ENCODE measurements around the gene NT5DC2.

The NT5DC2 gene

DNA sequence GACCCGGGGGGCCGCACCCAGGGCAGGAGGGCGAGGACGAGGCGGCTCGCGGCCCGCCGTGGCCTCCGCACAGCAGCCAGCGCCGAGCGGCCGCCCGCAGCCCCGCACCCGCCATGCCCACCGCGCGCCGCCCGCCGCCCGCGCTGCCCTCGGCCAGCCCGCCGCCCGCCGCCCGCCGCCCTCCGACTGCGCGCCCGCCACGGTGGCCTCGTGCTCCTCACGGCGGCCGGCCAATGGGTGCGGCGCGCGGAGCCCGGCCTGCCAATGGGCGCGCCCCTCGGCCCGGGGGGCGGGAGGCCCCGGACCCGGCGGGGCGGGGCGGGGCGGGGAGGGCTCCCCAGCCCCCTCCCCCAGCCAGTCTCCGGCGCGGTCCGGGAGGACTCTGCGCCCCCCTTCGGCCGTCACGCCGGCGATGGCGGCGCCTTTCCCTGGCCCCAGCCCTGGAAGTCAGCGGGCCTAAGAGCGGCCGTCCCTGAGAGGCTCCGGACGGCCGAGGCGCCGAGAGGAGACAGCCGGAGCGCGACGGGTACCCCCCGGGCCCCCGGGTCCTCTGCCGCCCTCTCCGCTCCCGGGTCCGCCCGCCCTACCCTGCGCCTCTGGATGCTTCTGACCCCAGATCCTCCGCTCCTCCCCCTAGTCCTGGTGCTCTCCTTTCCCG lies at the start of gene NT5DC2:
TSS of gene NT5DC2 (minus strand) at position 235 of the 658 bp plus-strand sequence. CDS start at position 115, 120 bp downstream.
- DNase-seq, result no peak

DNA sequence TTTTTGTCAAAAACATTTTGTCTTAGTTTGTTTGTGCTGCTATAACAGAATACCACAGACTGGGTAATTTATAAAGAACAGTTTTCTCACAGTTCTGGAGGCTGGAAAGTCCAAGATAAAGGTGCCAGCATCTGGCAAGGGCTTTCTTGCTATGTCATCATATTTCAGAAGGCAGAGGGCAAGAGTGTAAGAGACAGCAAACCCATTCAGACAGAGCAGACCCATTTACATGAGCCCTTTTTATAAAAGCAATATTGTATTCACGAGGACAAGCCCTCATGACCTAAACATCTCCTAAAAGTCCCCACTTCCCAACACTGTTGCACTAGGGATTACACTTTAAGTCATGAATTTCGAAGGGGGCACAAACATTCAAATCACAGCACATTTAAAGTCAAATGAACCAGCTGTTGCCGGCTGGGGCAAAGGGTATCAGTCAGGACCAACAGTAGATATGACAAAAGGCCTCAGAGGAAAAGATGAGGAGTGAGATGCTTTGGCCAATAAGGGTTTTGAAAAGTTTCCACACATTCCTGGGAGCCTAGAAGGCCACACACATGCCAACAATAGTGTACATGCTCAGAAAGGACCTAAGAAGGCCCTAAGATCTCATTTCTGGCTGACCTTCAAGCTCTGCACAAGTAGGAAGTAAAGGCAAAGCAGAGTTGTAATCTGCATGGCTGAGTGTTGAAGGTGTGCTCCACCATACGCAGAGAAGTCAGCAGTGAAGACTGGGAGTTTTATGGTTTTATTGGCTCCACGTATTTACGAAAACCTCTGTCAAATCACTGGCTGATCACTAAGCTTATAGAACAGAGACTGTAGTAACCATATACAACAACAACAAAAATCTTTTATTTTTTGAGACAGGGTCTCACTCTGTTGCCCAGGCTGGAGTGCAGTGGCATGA lies 40.7 kb upstream of the NT5DC2 start:
- no peak for DNase-seq

GRCh38 chr3:52572221-52572620 lies 38.6 kb upstream of the NT5DC2 start:
- DNase-seq, result no peak

GRCh38 chr3:52570076-52570475 lies 36.4 kb upstream of the NT5DC2 start:
- no peak for DNase-seq

DNA sequence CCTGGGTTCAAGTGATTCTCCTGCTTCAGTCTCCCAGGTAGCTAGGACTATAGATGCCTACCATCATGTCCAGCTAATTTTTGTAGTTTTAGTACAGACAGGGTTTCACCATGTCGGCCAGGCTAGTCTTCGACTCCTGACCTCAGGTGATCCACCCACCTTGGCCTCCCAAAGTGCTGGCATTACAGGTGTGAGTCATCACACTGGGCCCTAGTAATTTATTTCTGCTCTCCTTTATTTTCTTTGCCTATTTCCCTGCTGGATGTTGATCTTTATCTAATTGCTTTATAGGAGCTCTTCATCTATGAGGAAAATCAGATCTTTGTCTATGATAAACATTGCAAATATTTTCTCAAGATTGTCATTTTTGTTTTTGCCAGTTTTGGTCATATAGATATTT lies 34.4 kb upstream of the NT5DC2 start:
- DNase-seq, result no peak

GRCh38 chr3:52563984-52564383 lies 30.3 kb upstream of the NT5DC2 start:
- no peak for DNase-seq

DNA sequence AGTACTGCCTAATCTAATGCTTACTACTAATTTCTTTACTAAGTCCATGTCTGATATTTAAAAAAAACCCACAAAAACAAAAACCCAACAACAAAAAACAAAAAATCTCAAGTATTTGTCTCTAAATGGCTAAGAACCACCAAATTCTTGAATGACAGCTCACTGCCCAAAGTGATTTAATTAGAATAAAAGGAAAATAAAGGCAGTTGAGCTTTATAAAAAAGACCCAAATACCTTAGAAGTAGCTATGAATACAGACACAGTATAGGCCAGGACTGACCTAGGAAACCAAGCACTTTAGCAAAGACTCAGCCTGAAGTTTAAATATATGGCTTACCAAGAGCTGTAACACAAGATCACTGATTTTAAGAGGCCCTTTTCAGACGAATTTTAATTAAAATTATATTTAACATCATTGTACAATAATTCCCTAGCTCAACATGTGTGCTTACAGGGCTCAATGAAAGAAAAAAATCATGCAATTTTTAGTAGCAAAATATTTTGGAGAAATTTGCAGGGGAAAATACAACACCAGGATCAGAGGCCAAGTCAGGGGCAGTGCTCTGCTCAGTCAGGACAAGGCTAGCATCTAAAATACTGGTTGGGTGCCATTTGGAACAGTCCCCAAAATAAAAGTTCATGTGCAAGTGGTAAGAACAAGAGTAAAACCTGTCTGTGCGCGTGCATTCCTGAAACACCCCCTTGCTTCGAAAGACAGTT lies 27.5 kb upstream of the NT5DC2 start:
- DNase-seq, result no peak

DNA sequence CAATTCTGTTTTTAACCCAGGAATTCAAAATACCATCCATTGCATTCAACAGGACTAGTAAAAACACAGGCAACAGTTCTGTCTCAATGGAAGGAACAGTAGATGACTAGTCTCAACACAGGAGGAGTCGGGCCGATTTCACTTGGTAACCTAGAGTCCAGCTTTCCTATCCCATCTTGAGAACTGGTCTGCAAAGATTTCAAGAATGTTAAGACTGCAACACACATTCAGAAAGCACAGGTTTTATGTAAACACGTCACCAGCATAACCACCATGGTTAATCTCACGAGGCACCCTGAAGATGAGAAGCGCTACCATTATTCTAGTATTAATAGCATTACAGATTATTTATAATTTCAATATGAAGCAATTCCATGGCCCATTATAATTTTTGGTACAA lies 24.8 kb upstream of the NT5DC2 start:
- DNase-seq, result no peak

DNA sequence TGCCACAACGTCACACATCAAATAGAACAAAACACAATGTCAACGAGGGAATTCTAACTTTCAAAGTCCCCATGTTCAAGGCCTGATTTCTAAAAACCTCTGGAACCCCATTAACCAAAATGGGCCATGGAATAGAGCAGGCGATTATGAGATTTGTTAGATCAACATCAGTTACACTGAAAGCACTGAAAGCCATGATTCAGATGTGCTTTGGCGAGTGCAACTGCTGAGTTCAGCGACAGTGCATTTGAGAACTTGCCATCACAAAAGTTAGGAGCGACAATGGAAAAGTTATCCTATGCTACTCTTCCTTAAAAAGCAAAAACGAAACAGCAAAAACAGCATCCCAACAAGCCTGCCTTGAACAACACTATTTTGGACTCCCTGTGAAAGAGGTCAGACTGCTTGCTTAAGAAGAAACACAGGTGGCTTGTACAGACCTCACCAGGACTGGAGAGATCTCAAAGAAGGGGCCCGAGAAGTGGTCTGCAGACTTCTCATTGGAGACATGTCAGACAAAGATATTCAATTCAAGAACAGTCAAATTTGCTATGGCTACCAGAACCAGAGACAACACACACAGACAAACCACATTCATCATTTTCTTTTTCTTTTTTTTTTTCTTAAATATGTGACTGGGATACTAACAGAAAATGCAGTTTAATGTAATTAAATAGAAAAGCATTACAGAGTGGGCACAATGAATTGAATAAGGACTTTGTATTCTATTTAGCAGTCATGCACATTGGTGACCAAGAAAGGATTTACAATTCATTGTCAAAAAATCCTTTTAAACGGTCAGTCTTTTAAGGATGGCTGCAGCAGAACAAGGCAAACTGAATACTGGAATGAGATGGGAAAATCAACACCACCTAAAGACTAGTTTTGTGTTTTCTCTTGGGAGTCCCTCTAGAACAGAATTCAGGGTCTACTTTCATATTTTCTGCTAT lies 23.6 kb upstream of the NT5DC2 start:
- no peak for DNase-seq

DNA sequence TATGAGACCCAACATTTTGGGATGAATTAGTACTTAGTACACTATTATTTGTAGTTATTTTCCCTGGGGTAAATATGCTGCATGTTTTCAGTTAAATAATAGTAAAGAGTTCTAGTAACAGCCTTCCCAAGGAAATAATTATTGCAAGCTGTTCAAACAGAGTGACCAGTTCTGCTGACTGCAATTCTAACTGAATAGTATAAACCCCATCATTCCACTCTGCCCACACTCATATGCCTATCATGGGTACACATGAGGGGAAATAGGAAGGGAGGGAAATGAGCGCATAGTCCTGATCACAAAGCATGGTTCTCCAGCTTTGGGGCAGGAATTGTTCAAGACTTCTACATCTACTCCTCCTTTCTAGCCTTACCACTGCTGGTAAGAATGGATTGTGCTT lies 21.4 kb upstream of the NT5DC2 start:
- DNase-seq, result no peak

DNA sequence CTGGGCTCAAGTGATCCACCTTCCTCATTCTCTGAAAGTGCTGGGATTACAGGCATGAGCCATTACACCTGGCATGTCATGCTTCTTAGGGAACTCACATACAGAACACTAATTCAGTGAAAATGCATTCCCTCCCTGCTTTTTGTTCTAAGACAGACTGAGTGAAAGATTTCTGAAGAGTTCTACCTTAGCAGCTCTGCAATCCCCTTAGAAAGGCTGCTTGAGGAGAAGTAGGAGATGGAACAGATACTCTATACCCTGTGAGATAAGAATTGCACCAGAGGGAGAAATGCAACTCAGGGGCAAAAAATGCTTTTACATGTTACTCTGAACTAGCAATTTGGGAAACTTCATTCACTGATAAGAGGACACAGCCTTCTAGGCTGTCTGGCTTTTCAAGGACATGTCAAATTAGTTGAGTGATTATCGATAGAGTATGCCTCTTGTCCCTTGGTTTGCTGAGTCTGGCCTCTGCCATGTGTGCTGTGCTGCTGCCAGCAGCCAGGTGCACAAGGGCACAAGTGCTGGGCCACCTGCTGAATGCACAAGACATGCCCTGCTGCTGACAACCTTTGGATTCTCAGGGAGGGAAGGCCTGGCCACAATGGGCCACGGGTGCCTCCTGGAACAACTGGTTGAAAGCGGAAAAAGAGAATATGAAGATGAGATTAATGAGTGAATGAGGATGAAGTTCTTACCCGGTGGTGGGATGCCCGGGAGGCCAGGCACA lies 20.5 kb upstream of the NT5DC2 start:
- DNase-seq, result no peak

DNA sequence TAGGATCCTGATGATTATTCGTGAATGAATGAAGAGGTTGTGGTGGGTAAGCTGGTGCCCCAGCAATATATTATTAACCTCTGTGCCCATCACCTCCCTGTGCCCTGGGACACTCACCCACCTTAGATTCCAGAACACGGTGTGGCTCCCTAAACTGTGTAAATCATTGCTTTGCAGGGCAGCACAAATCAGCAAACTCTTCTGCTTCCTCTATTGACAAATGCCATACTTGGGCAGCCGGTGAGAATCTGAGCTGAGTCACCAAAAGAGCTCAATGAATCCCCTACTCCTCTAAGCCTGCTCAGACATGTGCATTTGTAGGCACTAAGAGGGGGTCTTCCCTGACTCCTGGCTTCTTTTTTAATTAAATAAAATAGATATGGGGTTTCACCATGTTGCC lies 18.4 kb upstream of the NT5DC2 start:
- no peak for DNase-seq

DNA sequence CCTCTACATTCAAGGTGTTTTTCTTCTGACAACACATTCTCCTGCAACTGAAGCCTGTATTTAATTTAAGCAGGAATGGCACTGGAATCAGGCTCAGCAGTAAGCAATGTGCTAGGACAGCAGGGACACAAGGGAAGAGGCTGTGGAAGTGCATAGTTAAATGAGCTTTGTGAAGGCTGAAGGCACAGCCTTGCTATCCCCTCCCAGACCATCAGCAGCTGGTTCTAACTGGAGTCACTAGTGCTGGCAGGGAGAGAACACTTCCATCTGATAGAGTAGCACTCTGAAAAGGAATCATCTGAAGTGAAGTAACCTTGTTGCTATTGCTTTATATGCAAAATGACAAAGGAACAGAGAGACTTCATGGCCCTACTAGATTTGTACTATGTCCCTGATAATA lies 17.5 kb upstream of the NT5DC2 start:
- no peak for DNase-seq

DNA sequence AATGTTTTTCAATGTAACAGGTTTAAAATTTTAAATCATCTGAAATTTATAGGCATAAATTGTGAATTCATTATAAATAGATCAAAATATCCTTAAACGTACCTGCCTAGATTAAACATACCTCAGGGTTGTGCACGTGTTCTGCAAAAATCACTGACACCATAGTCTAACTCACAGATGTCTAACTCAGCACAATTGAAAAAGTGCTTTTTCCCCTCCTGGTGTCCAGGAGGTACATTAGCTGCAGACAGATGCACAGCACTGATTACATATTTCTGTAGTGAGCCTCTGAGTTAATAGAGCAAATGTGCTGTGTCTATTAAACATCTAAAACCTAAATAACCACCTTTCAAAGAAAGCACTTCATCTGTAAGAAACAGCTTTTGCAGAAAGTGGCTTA lies 13.5 kb upstream of the NT5DC2 start:
- DNase-seq, result no peak

DNA sequence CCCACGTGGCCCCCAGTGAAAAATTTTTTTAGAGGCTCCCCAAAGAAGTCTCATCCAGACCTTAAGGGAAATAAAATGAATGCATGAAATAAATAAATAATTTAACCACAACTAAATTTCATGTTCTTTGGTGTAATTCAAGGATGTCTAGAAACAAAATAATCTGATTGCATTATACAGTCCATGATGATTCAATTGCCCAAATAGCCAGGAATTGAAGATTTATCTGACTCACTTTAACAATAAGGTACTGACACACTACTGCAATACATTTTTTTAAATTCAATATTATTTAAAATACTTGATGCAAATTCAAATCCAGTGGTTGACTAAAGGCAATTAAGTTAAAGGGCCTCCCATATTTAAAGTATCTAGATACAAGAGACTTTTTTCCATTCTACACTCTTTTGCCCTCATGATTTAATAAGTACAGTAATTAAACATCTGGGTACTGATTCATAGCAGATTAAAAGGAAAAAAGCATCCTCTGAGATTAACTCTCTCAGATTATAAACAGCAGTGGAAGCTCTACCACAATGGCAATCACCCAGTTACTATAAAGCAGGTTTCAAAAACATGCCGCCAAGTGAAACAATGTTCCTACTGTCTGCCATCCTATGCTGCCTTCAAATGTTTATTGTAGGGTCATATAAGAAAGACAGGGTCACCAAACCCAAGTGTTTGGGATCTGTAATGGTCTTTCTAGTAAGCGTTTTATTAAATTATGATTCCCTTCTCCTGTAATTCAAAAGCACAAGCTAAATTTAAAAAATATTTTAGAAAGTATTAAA lies 12.6 kb upstream of the NT5DC2 start:
- no peak for DNase-seq

- DNase-seq, result no peak
Observed at GRCh38 chr3:52544937-52545336, 11.3 kb upstream of the NT5DC2 start.

- no peak for DNase-seq
Observed at GRCh38 chr3:52541050-52541449, 7.4 kb upstream of the NT5DC2 start.

DNA sequence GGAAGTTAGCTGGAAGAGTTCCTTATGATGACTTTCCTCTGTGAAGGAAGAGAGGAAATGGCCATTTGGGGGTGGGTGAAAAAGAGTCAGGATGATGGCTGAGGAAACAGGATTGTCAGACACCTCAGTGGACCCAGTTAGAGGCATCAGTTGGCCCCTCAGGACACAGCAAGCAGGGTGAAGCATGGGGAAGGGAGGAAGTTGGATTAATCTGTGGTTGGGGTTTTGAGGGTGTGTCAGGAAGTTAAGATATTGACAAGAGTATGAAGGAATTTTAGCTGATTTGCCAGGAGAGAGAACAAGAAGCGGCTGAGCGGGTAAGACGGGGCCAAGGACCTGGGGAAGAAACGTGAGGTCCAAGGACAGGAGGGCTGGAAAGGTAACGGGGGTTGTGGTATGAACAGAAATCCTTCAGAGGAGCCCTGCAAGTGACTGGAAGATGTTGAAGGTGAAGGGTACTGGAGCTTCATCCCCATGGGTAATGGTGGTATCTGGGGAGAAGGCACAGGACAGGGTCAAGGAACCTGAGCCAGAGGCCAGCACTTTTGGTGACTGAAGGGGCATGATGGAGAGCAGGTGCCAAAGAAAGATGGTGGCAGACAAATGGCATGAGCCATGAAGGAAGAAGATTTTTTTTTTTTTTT lies 5.5 kb upstream of the NT5DC2 start:
- no peak for DNase-seq

DNA sequence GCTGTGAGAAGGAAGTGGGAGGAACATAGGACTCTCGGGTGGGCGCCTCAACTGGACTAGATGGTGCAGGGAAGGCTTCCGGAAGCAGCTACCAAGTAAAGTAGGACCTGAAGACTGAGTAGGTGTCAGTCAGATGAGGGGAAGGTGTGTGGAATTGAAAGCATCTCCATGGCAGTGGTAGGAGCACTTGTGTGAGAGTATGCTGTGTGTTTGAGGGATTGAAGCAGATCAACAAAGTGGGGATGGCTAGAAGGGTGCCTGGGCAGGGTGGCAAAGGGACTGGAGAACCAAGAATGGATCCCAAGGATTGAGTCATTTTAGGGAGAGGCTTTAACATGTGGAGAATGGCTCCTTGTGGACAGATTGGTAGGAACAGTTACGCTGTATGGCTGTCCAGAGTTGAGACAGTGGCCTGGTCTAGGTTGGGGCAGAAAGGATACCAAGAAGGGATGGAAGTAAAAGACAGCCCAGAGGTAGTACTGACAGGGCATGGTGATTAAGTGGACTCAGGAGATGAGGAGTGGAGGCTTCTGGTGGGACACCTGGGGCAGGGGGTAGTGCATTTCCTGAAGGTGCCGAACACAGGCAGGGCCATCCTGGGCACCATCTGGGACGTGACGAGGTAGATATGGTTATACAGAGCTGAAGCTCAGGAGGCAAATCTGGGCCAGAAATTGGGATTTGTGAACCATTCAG lies 4.2 kb upstream of the NT5DC2 start:
- DNase-seq, result no peak

DNA sequence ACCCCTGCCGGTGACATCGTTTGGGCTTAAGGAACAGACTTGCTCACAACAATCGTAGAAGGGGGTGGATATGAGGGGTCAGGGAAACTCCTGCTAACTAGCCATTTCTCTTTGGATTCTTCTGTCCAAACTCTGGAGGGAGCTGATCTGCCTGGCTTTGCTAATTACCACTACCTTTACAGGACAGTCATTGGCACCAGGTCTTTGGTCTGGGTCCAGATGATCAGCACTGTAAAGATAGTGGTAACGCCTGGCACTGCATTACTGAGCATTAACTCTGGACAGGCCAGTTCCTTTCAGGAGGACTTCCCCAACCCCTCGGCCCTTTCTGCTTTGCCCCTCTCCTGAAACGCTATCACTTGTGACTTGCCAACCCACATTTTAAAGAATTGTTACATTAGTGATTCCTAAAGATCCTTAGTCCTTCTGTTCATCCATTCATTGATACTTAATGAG lies 3.5 kb upstream of the NT5DC2 start:
- DNase-seq, result no peak
